H1 (cell line): ENCODE measurements around the gene ADSS1.

Experiments
- KDM1A ChIP-seq: fragments of 200-600, 300-600 bp; sonication (generic); IDR thresholded peaks from 2 replicates; pipeline ENCODE4 v1.7.1; 2016; ENCODE audit warnings: mild to moderate bottlenecking, low read length, borderline replicate concordance
- POLR2A ChIP-seq, 2 experiments: IDR thresholded peaks; 1 replicate in 1 of 2; 2 replicates in 1 of 2; pipeline ENCODE4 v1.6.1; 2011; ENCODE audit warnings: low read depth in 2 of 2, low read length in 2 of 2, mild to moderate bottlenecking in 2 of 2; ENCODE audit errors: control extremely low read depth in 1 of 2
- RFX5 ChIP-seq: IDR thresholded peaks from 2 replicates; pipeline ENCODE4 v1.6.1; 2011; ENCODE audit warnings: low read depth, low read length, improper control_type of control experiment, borderline replicate concordance
- TAF1 ChIP-seq: IDR thresholded peaks from 2 replicates; pipeline ENCODE4 v1.6.1; 2011; ENCODE audit warnings: mild to moderate bottlenecking, low read depth, low read length
- TCF12 ChIP-seq: IDR thresholded peaks from 2 replicates; pipeline ENCODE4 v1.6.1; 2011; ENCODE audit warnings: low read depth, mild to moderate bottlenecking, low read length
- YY1 ChIP-seq: IDR thresholded peaks from 2 replicates; pipeline ENCODE4 v1.6.1; 2011; ENCODE audit warnings: low read depth, mild to moderate bottlenecking, low read length
- TF ChIP-seq, protein P1 (sequence below), 3 experiments: IDR thresholded peaks; 1 replicate in 2 of 3; 2 replicates in 1 of 3; pipeline versions ENCODE4 v1.5.1 to v1.6.1; 2011; ENCODE audit warnings: low read length in 3 of 3, mild to moderate bottlenecking in 3 of 3, inconsistent platforms in 2 of 3, low read depth in 1 of 3, moderate library complexity in 1 of 3; ENCODE audit not compliant: insufficient read depth in 1 of 3; ENCODE audit errors: control extremely low read depth in 1 of 3
- TF ChIP-seq, protein P2 (sequence below): IDR thresholded peaks from 2 replicates; pipeline ENCODE4 v1.6.1; 2012; ENCODE audit warnings: inconsistent platforms

- TF ChIP-seq, protein P1, sequence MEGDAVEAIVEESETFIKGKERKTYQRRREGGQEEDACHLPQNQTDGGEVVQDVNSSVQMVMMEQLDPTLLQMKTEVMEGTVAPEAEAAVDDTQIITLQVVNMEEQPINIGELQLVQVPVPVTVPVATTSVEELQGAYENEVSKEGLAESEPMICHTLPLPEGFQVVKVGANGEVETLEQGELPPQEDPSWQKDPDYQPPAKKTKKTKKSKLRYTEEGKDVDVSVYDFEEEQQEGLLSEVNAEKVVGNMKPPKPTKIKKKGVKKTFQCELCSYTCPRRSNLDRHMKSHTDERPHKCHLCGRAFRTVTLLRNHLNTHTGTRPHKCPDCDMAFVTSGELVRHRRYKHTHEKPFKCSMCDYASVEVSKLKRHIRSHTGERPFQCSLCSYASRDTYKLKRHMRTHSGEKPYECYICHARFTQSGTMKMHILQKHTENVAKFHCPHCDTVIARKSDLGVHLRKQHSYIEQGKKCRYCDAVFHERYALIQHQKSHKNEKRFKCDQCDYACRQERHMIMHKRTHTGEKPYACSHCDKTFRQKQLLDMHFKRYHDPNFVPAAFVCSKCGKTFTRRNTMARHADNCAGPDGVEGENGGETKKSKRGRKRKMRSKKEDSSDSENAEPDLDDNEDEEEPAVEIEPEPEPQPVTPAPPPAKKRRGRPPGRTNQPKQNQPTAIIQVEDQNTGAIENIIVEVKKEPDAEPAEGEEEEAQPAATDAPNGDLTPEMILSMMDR (IDR thresholded peaks at IDR 0.05; ENCODE audit: control extremely low read depth in 1 of 3, insufficient read depth in 1 of 3, low read depth in 1 of 3, low read length in 3 of 3): no peak
- TF ChIP-seq, protein P2, sequence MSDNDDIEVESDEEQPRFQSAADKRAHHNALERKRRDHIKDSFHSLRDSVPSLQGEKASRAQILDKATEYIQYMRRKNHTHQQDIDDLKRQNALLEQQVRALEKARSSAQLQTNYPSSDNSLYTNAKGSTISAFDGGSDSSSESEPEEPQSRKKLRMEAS: no peak
- no peak for TF ChIP-seq TCF12
- TF ChIP-seq YY1: no peak
- TF ChIP-seq RFX5: no peak
- TF ChIP-seq KDM1A: no peak
- TF ChIP-seq POLR2A (IDR thresholded peaks at IDR 0.05; ENCODE audit: control extremely low read depth in 1 of 2, low read depth in 2 of 2, low read length in 2 of 2): no peak
- no peak for TF ChIP-seq TAF1
These were observed 42.3 kb downstream of the ADSS1 start for GRCh38 chr14:104766256-104766862.
